EH (cell line): Measurements from ENCODE around the gene CFC1B.
"Not testable (repeated sequence)": the region's sequence is repeated elsewhere in the genome, so short reads cannot be mapped to it uniquely, and the experiment has no call there.

Experiments used
- DNase-seq: peaks from one replicate; pipeline ENCODE4 v3.0.0-alpha.2; 2015; ENCODE audit warnings: low read depth

CFC1B gene

GRCh38 chr2:130566165-130566564 is 45.1 kb downstream of the CFC1B start:
- not testable (repeated sequence) for DNase-seq

DNA sequence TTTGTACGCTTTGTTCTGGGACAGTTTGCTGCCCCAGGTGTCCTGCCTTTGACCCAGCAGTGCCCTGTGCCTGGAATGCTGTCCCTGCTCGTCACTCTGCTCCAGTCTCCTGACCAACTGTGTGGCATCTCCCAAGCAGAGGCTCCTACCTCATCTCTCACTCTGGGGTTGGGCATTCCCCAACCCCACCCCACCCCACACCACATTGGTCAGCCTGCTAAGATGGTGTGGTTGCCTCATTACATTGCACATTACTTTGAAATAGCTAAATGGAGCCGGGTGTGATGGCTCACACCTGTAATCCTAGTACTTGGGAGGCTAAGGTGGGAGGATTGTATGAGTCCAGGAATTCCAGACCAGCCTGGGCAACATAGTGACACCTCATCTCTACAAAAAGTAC is 50.9 kb downstream of the CFC1B start:
- not testable (repeated sequence) for DNase-seq

- DNase-seq: not testable (repeated sequence)
Measured at GRCh38 chr2:130574230-130574629, 53.2 kb downstream of the CFC1B start.

GRCh38 chr2:130576209-130576784 is 55.3 kb downstream of the CFC1B start:
- DNase-seq: not testable (repeated sequence)

DNA sequence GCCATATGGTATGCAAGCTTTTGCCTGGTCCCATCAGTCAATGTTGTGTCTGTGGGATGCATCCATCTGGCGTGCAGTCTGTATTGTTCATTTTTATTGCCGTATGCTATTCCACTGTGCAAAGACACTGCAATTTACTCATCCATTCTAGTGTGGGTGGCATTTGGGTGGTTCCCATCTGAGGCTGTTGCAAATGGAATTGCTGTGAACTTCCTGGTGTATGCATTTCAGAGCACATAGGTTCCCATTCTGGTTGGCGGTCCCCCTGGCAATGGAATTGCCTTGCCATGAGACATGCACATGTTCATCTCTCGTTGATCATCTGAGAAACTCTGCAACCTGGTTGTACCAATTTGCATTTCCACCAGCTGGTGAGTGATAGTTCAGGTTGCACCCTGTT is 56.5 kb downstream of the CFC1B start:
- DNase-seq: not testable (repeated sequence)
